ENCODE measurements around the gene RUVBL1. TPM values are rescaled to one million over a fixed set of nuclear protein-coding genes. Genes with fewer than 3 reads are reported as not detected.

Gene RUVBL1
- total and polyA plus RNA-seq, 7 experiments from 2014 or later = 16.8 to 73.7 (median 24.2) TPM

GRCh38 chr3:128050597-128050996, 73.0 kb downstream of the RUVBL1 start:
- Mint-ChIP-seq H3K4me3 (peak overlapping the region in 5 of 10 donors; percentile 90 to 98 (median 93)), H3K27me3 (peaks cover 0 to 28% (median 7%) of the 10 kb centered on the region in 5 donors), H3K36me3 (peaks cover 0 to 24% (median 5%) of the 10 kb centered on the region in 5 donors), H3K9me3 (no peaks in the 10 kb centered on the region), H3K27ac (no peak overlapping the region), H3K4me1 (peaks cover 34 to 41% (median 40%) of the 10 kb centered on the region in 7 donors)
- ChIA-PET CTCF (no interaction called here), POLR2A (interaction anchor here (0.6 kb wide), 1 partner anchor 95 kb away, joined by 3 read pairs; no protein-coding TSS in a partner anchor)
- H3K4me1 ChIP-seq (ENCODE audit: control insufficient read depth in 2 of 2, insufficient read depth in 2 of 2, low read length in 2 of 2) = peaks cover 28 to 36% of the 10 kb centered on the region in 2 donors
- H3K36me3 ChIP-seq (ENCODE audit: control insufficient read depth in 2 of 3, insufficient read depth in 3 of 3, low read length in 3 of 3) = peaks cover 0 to 18% (median 0%) of the 10 kb centered on the region in 3 experiments
- no peaks in the 10 kb centered on the region for H3K9me3 ChIP-seq (ENCODE audit: control insufficient read depth in 2 of 3, low read length in 3 of 3)
- no peaks in the 10 kb centered on the region for H3K27me3 ChIP-seq (ENCODE audit: control insufficient read depth in 2 of 2, insufficient read depth in 2 of 2, low read length in 2 of 2)
- ATAC-seq (no peak), DNase-seq (no peak)
- H3K27ac ChIP-seq (ENCODE audit: low read depth, low read length) = no peak overlapping the region
- no peak overlapping the region for H3K4me3 ChIP-seq (ENCODE audit: low read length)
- intact Hi-C loops (cut with micrococcal nuclease) = loop anchor here (5.0 to 10.0 kb wide), 6 partner anchors 677 to 1346 kb away; partner anchors contain the start of genes CHCHD6 (in 1 of the 2), CNBP (in 1 of the 2), HMCES (in 1 of the 2) and RAB7A (in 1 of the 2)

- DNase-seq (no peak), ATAC-seq (no peak)
- intact Hi-C loops (cut with micrococcal nuclease) = no loop called here
- peaks cover 4 to 35% (median 10%) of the 10 kb centered on the region in 5 donors for H3K27me3 Mint-ChIP-seq
- no peaks in the 10 kb centered on the region for H3K36me3 Mint-ChIP-seq
- Histone ChIP-seq H3K27ac (ENCODE audit: low read depth, low read length) (no peak overlapping the region), H3K4me3 (ENCODE audit: low read length) (no peak overlapping the region), H3K27me3 (ENCODE audit: control insufficient read depth in 2 of 2, insufficient read depth in 2 of 2, low read length in 2 of 2) (no peaks in the 10 kb centered on the region), H3K4me1 (ENCODE audit: control insufficient read depth in 2 of 2, insufficient read depth in 2 of 2, low read length in 2 of 2) (no peaks in the 10 kb centered on the region), H3K36me3 (ENCODE audit: control insufficient read depth in 2 of 3, insufficient read depth in 3 of 3, low read length in 3 of 3) (no peaks in the 10 kb centered on the region), H3K9me3 (ENCODE audit: control insufficient read depth in 2 of 3, low read length in 3 of 3) (no peaks in the 10 kb centered on the region)
- no peak overlapping the region for H3K27ac Mint-ChIP-seq
- H3K9me3 Mint-ChIP-seq = peaks cover 0 to 2% (median 0%) of the 10 kb centered on the region in 11 donors
- no peaks in the 10 kb centered on the region for H3K4me1 Mint-ChIP-seq
- no peak overlapping the region for H3K4me3 Mint-ChIP-seq
- POLR2A ChIA-PET = no interaction called here
- CTCF ChIA-PET = interaction anchor here (0.6 kb wide), 1 partner anchor 497 kb away, joined by 3 read pairs; no protein-coding TSS in a partner anchor
Observed at GRCh38 chr3:128041344-128041743, 82.3 kb downstream of the RUVBL1 start.

- no peaks in the 10 kb centered on the region for H3K9me3 ChIP-seq (ENCODE audit: control insufficient read depth in 2 of 3, low read length in 3 of 3)
- no peaks in the 10 kb centered on the region for H3K4me1 ChIP-seq (ENCODE audit: control insufficient read depth in 2 of 2, insufficient read depth in 2 of 2, low read length in 2 of 2)
- no peak overlapping the region for H3K4me3 Mint-ChIP-seq
- H3K36me3 Mint-ChIP-seq = no peaks in the 10 kb centered on the region
- ChIA-PET POLR2A (no interaction called here), CTCF (no interaction called here)
- intact Hi-C loops (cut with micrococcal nuclease) = no loop called here
- no peak overlapping the region for H3K27ac Mint-ChIP-seq
- peaks cover 4 to 28% (median 10%) of the 10 kb centered on the region in 5 donors for H3K27me3 Mint-ChIP-seq
- H3K4me3 ChIP-seq (ENCODE audit: low read length) = no peak overlapping the region
- H3K27ac ChIP-seq (ENCODE audit: low read depth, low read length) = no peak overlapping the region
- no peaks in the 10 kb centered on the region for H3K27me3 ChIP-seq (ENCODE audit: control insufficient read depth in 2 of 2, insufficient read depth in 2 of 2, low read length in 2 of 2)
- H3K36me3 ChIP-seq (ENCODE audit: control insufficient read depth in 2 of 3, insufficient read depth in 3 of 3, low read length in 3 of 3) = no peaks in the 10 kb centered on the region
- no peak for DNase-seq
- peaks cover 0 to 2% (median 0%) of the 10 kb centered on the region in 11 donors for H3K9me3 Mint-ChIP-seq
- ATAC-seq = no peak
- no peaks in the 10 kb centered on the region for H3K4me1 Mint-ChIP-seq
Observed at GRCh38 chr3:128040660-128041059, 83.0 kb downstream of the RUVBL1 start.

- intact Hi-C loops (cut with micrococcal nuclease) = no loop called here
- no peak for DNase-seq
- H3K9me3 ChIP-seq (ENCODE audit: control insufficient read depth in 2 of 3, low read length in 3 of 3) = no peaks in the 10 kb centered on the region
- Mint-ChIP-seq H3K9me3 (peaks cover 0 to 2% (median 0%) of the 10 kb centered on the region in 11 donors), H3K4me1 (no peaks in the 10 kb centered on the region), H3K27me3 (peaks cover 4 to 31% (median 10%) of the 10 kb centered on the region in 5 donors), H3K4me3 (no peak overlapping the region), H3K27ac (no peak overlapping the region), H3K36me3 (no peaks in the 10 kb centered on the region)
- no peak for ATAC-seq
- no peak overlapping the region for H3K27ac ChIP-seq (ENCODE audit: low read depth, low read length)
- ChIA-PET CTCF (no interaction called here), POLR2A (no interaction called here)
- no peaks in the 10 kb centered on the region for H3K4me1 ChIP-seq (ENCODE audit: control insufficient read depth in 2 of 2, insufficient read depth in 2 of 2, low read length in 2 of 2)
- H3K27me3 ChIP-seq (ENCODE audit: control insufficient read depth in 2 of 2, insufficient read depth in 2 of 2, low read length in 2 of 2) = no peaks in the 10 kb centered on the region
- H3K36me3 ChIP-seq (ENCODE audit: control insufficient read depth in 2 of 3, insufficient read depth in 3 of 3, low read length in 3 of 3) = no peaks in the 10 kb centered on the region
- H3K4me3 ChIP-seq (ENCODE audit: low read length) = no peak overlapping the region
Observed at GRCh38 chr3:128040041-128040440, 83.6 kb downstream of the RUVBL1 start.

GRCh38 chr3:128036119-128036518, 87.5 kb downstream of the RUVBL1 start:
- Mint-ChIP-seq H3K36me3 (no peaks in the 10 kb centered on the region), H3K27ac (no peak overlapping the region), H3K9me3 (no peaks in the 10 kb centered on the region), H3K27me3 (peaks cover 7 to 22% (median 17%) of the 10 kb centered on the region in 5 donors), H3K4me1 (no peaks in the 10 kb centered on the region), H3K4me3 (no peak overlapping the region)
- no peaks in the 10 kb centered on the region for H3K9me3 ChIP-seq (ENCODE audit: control insufficient read depth in 2 of 3, low read length in 3 of 3)
- ChIA-PET CTCF (no interaction called here), POLR2A (no interaction called here)
- H3K36me3 ChIP-seq (ENCODE audit: control insufficient read depth in 2 of 3, insufficient read depth in 3 of 3, low read length in 3 of 3) = no peaks in the 10 kb centered on the region
- no peak overlapping the region for H3K27ac ChIP-seq (ENCODE audit: low read depth, low read length)
- H3K27me3 ChIP-seq (ENCODE audit: control insufficient read depth in 2 of 2, insufficient read depth in 2 of 2, low read length in 2 of 2) = no peaks in the 10 kb centered on the region
- no peak for DNase-seq
- intact Hi-C loops (cut with micrococcal nuclease) = no loop called here
- H3K4me3 ChIP-seq (ENCODE audit: low read length) = no peak overlapping the region
- H3K4me1 ChIP-seq (ENCODE audit: control insufficient read depth in 2 of 2, insufficient read depth in 2 of 2, low read length in 2 of 2) = no peaks in the 10 kb centered on the region
- no peak for ATAC-seq

- no peak overlapping the region for H3K27ac ChIP-seq (ENCODE audit: low read depth, low read length)
- H3K27me3 ChIP-seq (ENCODE audit: control insufficient read depth in 2 of 2, insufficient read depth in 2 of 2, low read length in 2 of 2) = no peaks in the 10 kb centered on the region
- H3K36me3 ChIP-seq (ENCODE audit: control insufficient read depth in 2 of 3, insufficient read depth in 3 of 3, low read length in 3 of 3) = no peaks in the 10 kb centered on the region
- Mint-ChIP-seq H3K27me3 (peaks cover 6 to 29% (median 17%) of the 10 kb centered on the region in 5 donors), H3K9me3 (peaks cover 0 to 2% (median 0%) of the 10 kb centered on the region in 11 donors), H3K4me3 (no peak overlapping the region), H3K27ac (no peak overlapping the region), H3K4me1 (no peaks in the 10 kb centered on the region), H3K36me3 (no peaks in the 10 kb centered on the region)
- no peaks in the 10 kb centered on the region for H3K9me3 ChIP-seq (ENCODE audit: control insufficient read depth in 2 of 3, low read length in 3 of 3)
- intact Hi-C loops (cut with micrococcal nuclease) = no loop called here
- CTCF ChIA-PET = no interaction called here
- POLR2A ChIA-PET = no interaction called here
- no peak overlapping the region for H3K4me3 ChIP-seq (ENCODE audit: low read length)
- ATAC-seq = no peak
- no peaks in the 10 kb centered on the region for H3K4me1 ChIP-seq (ENCODE audit: control insufficient read depth in 2 of 2, insufficient read depth in 2 of 2, low read length in 2 of 2)
- DNase-seq = no peak
Observed at GRCh38 chr3:128033102-128033501, 90.5 kb downstream of the RUVBL1 start.

All from naive thymus-derived CD4-positive, alpha-beta T cell (primary cell).